K562 (cell line): ENCODE measurements around the gene TULP1.

Experiments
- ARID4B ChIP-seq: sonication (generic); formaldehyde crosslinking; IDR thresholded peaks from 2 replicates; pipeline ENCODE4 v1.8.0; 2022; ENCODE audit warnings: mild to moderate bottlenecking, missing genetic modification reagents
- BRCA1 ChIP-seq, 2 experiments: fragments of 450-650 bp in 1 of 2; sonication (generic) in 1 of 2; formaldehyde crosslinking in 1 of 2; IDR thresholded peaks; 2 replicates each; pipeline versions ENCODE4 v1.5.0 to v1.6.1; 2017 to 2020; ENCODE audit warnings: mild to moderate bottlenecking in 1 of 2, missing genetic modification reagents in 1 of 2
- CBX8 ChIP-seq: fragments of 200-600 bp; sonication (generic); IDR thresholded peaks from 2 replicates; pipeline ENCODE4 v1.6.1; 2012; ENCODE audit warnings: borderline replicate concordance, mixed run types, low read depth, mild to moderate bottlenecking, moderate library complexity, mixed read lengths, low read length, control low read depth, inconsistent platforms; ENCODE audit not compliant: poor library complexity, severe bottlenecking; ENCODE audit errors: extremely low read depth
- CLOCK ChIP-seq: fragments of 250-450 bp; sonication (Bioruptor Pico); IDR thresholded peaks from 2 replicates; pipeline ENCODE4 v1.4.0; 2020; ENCODE audit warnings: mild to moderate bottlenecking, moderate library complexity, borderline replicate concordance
- CTCF ChIP-seq, 3 experiments: IDR thresholded peaks in 2 of 3; conservative IDR thresholded peaks in 1 of 3; 2 replicates each; pipeline ENCODE4 v1.5.1; 2011 to 2012; ENCODE audit warnings: low read length in 3 of 3, mild to moderate bottlenecking in 3 of 3, control low read depth in 2 of 3, improper control_type of control experiment in 1 of 3, inconsistent platforms in 1 of 3, low read depth in 1 of 3, mixed read lengths in 1 of 3, moderate library complexity in 1 of 3; ENCODE audit not compliant: insufficient read depth in 2 of 3
- FOXP1 ChIP-seq: sonication (generic); formaldehyde crosslinking; IDR thresholded peaks from 2 replicates; pipeline ENCODE4 v1.8.0; 2022; ENCODE audit warnings: mild to moderate bottlenecking, missing genetic modification reagents
- GATAD2B ChIP-seq: fragments of 450-650 bp; IDR thresholded peaks from 2 replicates; pipeline ENCODE4 v1.6.1; 2017; ENCODE audit warnings: mild to moderate bottlenecking, borderline replicate concordance
- MAFG ChIP-seq: fragments of 450-650 bp; conservative IDR thresholded peaks from 2 replicates; pipeline ENCODE4 v1.6.1; 2016; ENCODE audit warnings: missing genetic modification characterization, missing compliant biosample characterization
- MAX ChIP-seq: sonication (generic); formaldehyde crosslinking; IDR thresholded peaks from 2 replicates; pipeline ENCODE4 v1.9.0; 2022; ENCODE audit warnings: mild to moderate bottlenecking, missing genetic modification reagents
- MBD2 ChIP-seq: sonication (generic); IDR thresholded peaks from 2 replicates; pipeline ENCODE4 v1.6.1; 2016; ENCODE audit warnings: low read depth, borderline replicate concordance
- TBP ChIP-seq: optimal IDR thresholded peaks from 2 replicates; pipeline ENCODE3; 2011; ENCODE audit warnings: low read depth, low read length, improper control_type of control experiment
- U2AF1 ChIP-seq: fragments of 200-400 bp; formaldehyde crosslinking; optimal IDR thresholded peaks from 2 replicates; pipeline ENCODE3; 2017; ENCODE audit warnings: mild to moderate bottlenecking, low read depth, low read length, moderate library complexity
- XRCC3 ChIP-seq: fragments of 450-650 bp; IDR thresholded peaks from 2 replicates; pipeline ENCODE4 v1.6.1; 2017; ENCODE audit warnings: mild to moderate bottlenecking, moderate library complexity
- ZNF717 ChIP-seq: fragments of 250-450 bp; sonication (Bioruptor Pico); IDR thresholded peaks from 2 replicates; pipeline ENCODE4 v1.5.0; 2021

GRCh38 chr6:35516712-35517111, 4.0 kb upstream of the TULP1 start:
- no peak for TF ChIP-seq U2AF1
- no peak for TF ChIP-seq MBD2
- TF ChIP-seq MAFG (tag): no peak
- TF ChIP-seq CLOCK (CRISPR knock-in tag): no peak
- no peak for TF ChIP-seq TBP
- TF ChIP-seq MAX: no peak
- no peak for TF ChIP-seq FOXP1 (CRISPR knock-in tag)
- no peak for TF ChIP-seq BRCA1 (IDR thresholded peaks at IDR 0.05)
- TF ChIP-seq BRCA1 (CRISPR knock-in tag; IDR thresholded peaks at IDR 0.05): no peak
- TF ChIP-seq GATAD2B: no peak
- TF ChIP-seq XRCC3: no peak
- TF ChIP-seq ZNF717 (CRISPR knock-in tag): no peak
- TF ChIP-seq CTCF (IDR thresholded peaks at IDR 0.05 in 2 of 3, conservative IDR thresholded peaks at IDR 0.05 in 1 of 3; ENCODE audit: insufficient read depth in 2 of 3, low read depth in 1 of 3, low read length in 3 of 3): no peak
- TF ChIP-seq ARID4B: no peak
- no peak for TF ChIP-seq CBX8
